ENCODE results near the gene DEPDC5.
A peak's percentile ranks its signal among the peaks of the same experiment; 100 is the strongest.
"Not testable (repeated sequence)": the region's sequence is repeated elsewhere in the genome, so short reads cannot be mapped to it uniquely, and the experiment has no call there.

The DEPDC5 gene

DNA sequence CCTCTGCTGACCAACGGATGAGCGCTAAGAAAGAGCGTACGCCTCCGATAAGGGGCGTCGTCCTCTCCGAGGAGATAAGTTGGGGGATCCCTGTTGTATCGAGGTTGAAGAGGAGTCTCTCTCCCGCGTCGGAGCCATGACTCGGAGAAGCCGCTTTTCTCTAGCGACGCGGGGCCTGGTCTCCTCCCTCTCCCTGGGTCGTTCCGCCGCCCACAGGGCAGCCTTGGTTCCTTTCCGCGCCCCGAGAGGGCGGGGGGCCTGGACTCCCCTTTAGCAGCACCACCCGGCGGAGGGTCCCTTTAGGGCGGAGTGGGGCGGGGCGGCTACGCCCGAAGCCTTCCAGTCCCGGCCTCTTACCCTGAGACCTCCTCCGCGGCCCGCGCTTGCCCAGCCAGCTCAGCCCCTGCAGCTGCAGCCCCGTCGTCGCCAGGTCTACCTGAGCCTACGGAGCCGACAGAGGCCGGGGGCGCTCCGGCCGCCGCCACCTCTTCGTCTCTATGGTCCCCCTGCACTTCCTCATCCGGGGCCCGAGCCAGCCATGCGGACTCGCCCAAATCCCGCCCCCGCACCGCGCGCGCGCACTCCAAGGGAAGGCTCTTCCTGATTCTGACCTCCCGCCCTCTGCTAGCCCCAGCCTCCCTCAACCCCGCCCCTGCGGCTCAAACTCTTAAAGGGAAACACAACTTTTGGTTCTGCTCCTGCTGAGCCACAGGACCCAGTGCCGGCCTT is 4.0 kb upstream of the DEPDC5 start, which contains the start of gene PRR14L:
Gene PRR14L, minus strand, starts transcription at position 497 of the 729 bp plus-strand sequence. CDS start 11,272 bp downstream, outside the sequence.
- peak; percentile 99 for DNase-seq (ENCODE audit: low read depth)

DNA sequence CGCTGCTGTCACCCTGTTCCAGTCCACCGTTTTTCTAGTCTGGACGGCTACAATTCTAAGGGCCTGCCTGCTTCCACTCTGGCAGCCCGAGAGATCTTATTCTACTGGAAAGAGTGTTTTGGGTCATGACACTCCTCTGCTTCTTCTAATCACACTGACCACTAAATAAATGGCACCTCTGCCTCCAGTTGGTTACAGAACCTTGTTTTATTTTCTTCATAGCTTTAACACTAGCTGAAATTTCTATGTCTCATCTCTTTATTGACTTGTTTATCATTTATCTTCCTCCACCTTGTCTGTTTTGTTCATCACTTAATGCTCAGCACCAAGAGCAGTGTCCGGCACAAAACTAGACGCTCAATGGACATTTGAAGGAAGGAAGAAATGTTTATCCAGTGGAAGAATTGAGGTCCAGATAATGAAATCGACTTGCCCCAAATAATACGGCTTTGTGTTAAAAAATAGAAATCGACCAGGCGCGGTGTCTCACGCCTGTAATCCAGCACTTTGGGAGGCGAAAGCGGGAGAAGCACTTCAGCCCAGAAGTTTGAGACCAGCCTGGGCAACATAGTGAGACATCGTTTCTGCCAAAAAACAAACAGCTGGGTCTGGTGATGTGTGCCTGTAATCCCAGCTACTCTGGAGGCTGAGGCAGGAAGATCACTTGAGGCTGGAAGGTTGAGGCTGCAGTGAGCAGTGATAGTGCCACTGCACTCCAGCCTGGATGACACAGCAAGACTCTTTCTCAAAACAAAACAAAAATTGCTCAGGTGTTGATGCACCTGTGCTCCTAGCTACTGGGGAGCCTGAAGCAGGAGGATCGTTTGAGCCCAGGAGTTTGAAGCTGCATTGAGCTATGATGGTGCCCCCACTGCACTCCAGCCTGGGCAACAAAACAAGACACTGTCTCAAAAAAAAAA is 3.2 kb upstream of the DEPDC5 start:
- DNase-seq (ENCODE audit: low read depth): no peak

DNA sequence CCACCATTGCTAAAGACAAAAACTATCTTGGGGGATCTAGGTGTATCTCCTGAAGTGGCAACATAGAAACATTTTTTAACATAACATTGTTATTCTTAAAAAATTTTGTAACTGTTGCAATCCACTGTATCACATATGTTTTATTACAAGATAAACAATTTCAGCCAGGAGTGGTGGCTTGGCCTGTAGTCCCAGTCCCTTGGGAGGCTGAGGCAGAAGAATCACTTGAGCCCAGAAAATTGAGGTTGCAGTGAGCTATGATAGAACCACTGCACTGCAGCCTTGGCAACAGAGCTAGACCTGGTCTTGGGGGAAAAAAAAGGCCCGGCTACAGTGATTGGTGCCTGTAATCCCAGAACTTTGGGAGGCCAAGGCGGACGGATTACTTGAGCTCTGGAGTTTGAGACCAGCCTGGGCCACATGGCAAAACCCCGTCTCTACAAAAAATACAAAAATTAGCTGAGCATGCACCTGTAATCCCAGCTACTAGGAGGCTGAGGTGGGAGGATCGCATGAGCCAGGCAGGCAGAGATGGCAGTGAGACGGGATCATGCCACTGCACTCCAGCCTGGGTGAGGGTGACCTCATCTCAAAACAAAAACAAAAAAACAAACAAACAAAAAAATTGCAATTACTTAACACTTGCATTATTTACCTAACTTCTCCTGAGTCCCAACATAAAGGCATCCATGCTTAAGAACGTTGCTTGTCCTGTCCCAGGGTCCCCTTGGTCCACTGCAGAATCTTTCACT is 1.5 kb upstream of the DEPDC5 start:
- no peak for DNase-seq (ENCODE audit: low read depth)

DNA sequence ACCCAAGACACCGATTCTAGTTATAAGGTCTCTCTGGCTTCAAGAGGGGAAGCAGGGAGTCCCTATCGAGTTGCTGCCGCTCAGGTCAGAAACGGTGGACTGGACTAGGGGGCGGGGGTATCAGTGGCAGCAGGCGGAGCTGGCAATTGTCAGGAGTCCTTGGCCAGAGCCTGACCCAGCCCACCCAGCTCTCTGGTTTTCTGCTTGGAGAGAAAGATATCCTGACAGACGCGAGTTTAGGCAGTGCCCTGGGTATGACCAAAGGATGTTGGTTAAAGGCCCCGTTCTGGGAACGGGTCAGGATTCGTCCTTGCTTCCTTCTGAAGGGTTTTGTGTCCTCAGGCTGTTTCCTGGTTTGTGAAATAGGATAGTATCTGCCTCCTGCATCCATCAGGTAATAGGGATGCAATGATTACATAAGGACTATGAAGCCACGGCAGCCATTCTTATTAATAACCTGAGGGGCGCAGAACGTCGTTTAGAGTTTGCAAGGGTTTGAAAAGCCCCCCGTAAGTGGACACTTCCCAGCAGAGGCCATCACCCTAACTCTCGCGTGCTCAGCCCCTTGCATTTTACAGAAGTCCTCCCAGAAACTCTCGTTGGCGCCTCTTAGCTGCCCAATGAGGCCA is 700 bp upstream of the DEPDC5 start:
- no peak for DNase-seq (ENCODE audit: low read depth)

DNA sequence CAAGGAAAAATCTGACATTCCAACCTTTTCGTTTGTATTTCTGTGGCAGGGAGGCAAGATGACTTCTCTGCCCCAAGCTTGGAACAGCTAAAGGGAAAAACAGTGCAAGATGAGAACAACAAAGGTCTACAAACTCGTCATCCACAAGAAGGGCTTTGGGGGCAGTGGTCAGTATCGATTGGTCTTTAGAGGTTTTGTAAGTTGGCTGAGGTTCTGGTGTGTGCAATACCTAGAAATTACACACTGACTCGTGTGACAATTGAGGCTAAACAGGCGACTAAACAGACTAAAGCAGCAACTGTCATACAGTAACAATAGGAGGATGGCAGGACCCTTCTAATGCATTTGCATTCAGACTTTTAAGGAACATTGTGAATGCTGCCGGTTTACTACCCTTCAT is 994 bp downstream of the DEPDC5 start:
- DNase-seq (ENCODE audit: low read depth): no peak

DNA sequence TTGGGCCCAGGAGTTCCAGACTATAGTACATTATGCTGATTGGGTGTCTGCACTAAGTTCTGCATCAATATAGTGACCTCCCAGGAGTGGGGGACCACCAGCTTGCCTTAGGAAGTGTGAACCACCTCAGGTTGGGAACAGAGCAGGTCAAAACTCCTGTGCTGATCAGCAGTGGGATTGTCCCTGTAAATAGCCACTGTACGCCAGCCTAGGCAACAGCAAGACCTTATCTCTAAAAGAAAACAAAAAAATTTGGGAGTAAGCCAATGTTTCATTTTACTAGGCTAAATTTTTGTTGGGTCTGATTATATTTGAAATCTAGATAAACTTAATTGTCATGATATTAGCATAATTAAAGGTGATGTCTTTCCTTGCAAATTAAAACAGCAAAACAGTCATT is 3.4 kb downstream of the DEPDC5 start:
- no peak for DNase-seq (ENCODE audit: low read depth)

DNA sequence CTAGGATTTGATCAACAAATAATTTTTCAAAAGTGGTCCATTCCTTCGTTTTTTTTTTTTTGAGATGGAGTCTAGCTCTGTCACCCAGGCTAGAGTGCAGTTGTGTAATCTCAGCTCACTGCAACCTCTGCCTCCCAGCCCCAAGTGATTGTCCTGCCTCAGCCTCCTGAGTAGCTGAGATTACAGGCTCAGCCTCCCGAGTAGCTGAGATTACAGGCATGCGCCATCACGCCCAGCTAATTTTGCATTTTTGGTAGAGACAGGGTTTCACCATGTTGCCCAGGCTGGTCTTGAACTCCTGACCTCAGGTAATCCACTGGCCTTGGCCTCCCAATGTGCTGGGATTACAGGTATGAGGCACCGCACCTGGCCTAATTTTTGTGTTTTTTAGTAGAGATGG is 5.0 kb downstream of the DEPDC5 start:
- DNase-seq (ENCODE audit: low read depth): not testable (repeated sequence)

DNA sequence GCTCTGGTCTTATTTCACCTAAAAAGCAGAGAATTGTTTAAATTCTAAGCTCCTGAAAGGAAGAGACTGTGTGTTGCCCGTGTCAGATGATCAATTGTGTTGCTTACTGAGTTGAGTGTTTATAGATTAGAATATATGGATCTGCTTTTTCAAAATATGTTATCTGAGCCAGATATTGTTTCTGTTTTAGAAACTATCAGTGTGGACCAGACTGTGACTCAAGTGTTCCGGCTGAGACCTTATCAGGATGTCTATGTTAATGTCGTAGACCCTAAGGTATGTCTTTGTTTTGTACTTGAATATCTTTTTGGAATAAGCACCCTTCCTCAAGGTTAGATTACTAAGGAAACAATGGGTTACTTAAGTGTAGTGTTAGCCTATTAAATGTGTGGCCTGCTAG is 11.0 kb downstream of the DEPDC5 start:
- no peak for DNase-seq (ENCODE audit: low read depth)

DNA sequence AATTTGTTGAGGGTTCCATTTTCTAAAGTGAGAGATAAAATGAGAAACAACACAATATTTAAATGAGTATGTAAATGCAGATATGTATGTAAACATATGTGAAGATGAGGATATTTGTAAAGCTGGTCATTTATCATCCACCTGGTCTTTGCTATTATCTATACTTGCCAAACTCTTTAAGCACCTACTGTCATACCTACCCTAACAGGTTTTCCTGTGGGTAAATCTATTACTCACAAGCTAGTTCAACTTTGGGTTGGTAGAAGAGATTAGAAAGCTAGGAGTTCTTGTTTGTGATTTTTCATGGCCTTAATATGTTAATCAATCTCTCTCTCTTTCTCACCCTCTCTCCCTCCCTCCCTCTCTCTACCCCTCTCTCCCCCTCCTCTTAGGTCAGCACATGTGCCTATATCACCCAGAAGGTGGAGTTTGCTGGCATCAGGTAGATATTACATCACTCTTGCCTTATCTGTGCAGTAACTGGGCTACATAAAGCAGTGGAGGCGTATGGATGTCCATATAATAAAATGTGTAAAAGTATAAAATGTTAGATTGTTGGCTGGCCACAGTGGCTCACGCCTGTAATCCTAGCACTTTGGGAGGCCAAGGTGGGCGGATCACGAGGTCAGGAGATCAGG is 14.7 kb downstream of the DEPDC5 start:
- no peak for DNase-seq (ENCODE audit: low read depth)

DNA sequence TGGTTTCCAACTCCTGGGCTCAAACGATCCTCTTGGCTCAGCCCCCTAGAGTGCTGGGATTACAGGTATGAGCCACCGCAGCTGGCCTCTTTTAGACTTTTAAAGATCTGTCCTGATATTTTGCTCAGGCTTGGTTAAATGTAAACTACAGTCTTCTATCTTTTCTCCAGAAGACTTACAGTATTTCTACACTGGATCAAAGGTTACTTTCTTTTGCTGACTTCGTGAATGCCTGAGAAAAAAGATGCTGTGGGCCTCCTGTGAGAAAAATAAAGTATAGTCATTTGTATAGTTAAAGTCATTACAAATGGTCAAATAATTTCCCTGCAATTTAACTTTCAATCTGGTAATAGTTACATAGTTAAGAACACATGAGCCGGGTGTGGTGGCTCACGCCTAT is 19.6 kb downstream of the DEPDC5 start:
- DNase-seq (ENCODE audit: low read depth): no peak

DNA sequence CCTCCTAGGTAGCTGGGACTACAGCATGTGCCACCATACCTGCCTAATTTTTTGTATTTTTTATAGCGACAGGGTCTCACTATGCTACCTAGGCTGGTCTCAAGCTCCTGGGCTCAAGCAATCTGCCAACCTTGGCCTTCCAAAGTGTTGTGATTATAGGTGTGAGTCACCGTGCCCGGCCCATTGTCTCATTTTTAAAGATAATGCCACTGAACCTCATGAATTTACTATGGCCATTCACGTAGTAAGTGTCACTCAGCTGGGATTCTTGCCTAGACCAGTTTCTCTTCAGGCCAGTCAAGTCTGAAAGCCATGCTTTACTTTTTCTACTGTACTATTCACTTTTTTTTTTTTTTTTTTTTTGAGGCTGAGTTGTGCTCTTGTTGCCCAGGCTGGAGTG is 22.4 kb downstream of the DEPDC5 start:
- DNase-seq (ENCODE audit: low read depth): no peak

DNA sequence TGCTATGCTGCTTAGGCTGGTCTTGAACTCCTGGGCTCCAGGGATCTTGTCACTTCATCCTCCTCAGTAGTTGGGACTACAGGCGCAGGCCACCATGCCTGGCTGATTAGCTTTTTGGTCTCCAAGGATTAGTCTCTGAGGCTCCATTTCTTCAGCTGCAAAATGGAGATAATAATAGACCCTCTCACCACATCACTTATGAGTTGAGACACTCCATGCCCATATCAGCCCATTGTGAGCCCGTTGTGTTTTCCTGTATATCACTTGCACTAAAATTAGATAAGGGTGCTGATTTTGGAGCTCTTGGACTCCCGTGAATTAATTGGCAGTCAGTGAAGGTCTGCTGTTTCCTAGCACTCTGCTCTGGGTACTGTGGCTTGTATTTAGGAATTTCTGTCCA is 36.0 kb downstream of the DEPDC5 start:
- DNase-seq (ENCODE audit: low read depth): no peak

DNA sequence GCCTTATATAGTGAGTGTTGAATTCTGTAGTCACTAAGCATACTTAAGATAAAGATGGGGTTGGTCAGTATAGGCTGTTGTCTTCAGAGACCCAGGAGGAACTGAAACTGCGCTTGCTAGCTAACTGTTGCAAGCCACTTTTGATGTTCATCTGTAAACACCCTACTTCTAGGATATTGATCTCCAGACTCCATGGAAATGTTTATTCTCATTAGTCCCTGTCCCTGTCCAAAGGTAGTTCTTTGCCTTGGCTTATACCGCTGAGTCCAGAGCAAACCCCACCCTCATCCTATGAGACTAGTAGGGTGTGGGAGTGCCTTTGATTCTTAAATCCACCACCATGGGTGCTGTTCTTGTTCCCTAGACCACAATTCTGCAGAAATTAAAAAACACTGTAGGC is 36.4 kb downstream of the DEPDC5 start:
- no peak for DNase-seq (ENCODE audit: low read depth)

DNA sequence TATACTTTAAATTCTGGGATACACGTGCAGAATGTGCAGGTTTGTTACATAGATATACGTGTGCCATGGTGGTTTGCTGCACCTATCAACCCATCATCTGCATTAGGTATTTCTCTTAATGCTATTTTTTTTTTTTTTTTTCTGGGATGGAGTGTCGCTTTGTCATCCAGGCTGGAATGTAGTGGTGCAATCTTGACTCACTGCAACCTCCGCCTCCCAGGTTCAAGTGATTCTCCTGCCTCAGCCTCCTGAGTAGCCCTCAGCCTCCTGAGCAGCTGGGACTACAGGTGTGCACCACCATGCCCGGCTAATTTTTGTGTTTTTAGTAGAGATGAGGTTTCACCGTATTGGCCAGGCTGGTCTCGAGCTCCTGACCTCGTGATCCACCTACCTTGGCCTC is 45.5 kb downstream of the DEPDC5 start:
- DNase-seq (ENCODE audit: low read depth): not testable (repeated sequence)

DNA sequence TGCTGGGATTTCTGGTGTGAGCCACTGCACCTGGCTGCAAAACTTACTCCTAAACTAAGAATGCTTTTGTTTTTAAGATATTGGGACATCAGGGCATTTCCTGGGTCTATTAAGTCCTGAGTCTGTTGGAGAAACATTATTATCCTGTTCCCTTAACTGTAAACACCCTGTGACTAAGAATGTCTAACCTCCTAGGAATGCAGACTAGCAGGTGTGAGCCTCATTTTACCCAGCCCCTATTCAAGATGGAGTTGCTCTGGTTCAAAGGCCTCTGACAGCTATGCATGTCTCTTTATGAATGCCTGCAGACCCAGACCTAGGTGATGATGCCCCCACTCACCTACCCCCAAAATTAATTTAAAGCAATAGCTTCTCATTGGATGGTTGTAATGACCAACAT is 46.2 kb downstream of the DEPDC5 start:
- no peak for DNase-seq (ENCODE audit: low read depth)

DNA sequence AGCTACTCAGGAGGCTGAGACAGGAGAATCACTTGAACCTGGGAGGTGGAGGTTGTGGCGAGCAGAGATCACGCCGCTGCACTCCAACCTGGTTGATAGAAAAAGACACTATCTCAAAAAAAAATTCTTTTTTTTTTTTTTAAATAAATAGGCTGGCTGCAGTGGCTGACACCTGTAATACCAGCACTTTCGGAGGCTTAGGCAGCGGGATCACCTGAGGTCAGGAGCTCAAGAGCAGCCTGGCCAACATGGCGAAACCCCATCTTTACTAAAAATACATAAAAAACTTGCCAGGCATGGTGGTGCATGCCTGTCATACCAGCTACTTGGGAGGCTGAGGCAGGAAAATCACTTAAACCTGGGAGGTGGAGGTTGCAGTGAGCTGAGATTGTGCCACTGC is 47.0 kb downstream of the DEPDC5 start:
- not testable (repeated sequence) for DNase-seq (ENCODE audit: low read depth)

DNA sequence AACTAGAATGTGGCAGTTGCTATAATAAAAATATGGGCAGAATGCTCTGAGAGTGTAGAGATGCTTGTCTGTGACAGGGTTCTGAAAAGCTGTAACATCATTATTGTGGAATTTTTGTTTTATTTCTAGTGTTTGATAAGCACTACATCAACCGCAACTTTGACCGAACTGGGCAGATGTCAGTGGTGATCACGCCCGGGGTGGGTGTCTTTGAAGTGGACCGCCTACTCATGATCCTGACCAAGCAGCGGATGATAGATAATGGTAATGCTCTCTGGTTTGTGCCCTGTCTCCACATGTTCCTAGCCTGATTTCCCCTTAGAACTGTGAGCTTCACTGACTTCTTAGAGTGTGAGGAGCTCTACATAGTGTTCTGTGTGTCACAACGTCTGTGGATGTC is 48.8 kb downstream of the DEPDC5 start:
- DNase-seq (ENCODE audit: low read depth): no peak

DNA sequence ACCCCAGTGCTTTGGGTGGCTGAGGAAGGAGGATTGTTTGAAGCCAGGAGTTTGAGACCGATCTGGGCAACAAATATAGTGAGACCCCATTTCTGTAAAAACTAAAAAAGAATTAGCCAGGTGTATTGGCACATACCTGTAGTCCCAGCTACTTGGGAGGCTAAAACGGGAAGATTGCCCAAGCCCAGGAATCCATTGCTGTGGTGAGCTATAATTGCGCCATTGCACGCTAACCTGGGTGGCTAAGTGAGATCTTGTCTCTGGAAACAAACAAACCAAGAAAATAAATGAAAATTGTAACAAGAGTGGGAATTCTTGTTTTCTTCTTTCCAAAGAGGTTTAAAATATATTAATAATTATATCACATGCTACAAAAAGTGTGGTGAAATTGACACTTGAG is 52.9 kb downstream of the DEPDC5 start:
- no peak for DNase-seq (ENCODE audit: low read depth)

DNA sequence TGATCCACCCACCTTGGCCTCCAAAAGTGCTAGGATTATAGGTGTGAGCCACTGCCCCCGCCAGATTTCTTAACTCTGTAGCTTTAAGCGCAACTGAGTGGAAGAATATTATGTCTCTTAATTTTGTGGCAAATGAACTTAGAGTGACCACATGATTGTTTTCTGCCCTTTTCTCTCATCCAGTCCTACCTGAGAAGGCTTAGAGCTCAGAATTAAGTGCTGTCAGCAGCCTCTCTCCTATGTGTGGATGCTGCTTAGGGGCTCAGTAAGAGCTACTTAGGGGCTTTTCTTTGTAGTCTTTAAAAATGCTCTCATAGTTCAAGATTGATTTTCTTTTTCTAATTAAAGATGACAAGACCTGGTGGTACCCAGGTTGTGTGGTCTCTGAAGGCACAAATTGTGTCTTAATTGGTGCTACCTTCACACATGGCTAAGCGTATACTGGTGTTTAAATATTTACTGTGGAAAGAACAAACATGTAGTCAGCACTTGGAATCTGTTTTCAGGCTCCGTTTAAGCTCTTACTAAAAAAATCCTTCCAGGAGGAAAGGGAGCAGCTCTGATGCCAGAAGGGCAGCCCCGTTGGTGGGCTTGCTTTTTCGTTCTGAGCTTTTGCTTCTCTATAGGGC is 59.3 kb downstream of the DEPDC5 start:
- no peak for DNase-seq (ENCODE audit: low read depth)

DNA sequence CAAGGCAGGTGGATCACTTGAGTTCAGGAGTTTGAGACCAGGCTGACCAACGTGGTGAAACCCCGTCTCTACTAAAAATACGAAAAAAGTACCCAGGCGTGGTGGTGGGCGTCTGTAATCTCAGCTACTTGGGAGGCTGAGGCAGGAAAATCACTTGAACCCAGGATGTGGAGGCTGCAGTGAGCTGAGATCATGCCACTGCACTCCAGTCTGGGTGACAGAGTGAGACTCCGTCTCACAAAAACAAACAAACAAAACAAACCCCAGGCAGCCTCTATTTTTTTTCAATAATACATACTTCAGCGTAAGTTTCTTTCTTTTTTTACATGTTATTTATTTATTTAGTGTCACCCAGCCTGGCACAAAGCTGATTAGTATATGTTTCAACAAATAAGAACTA is 60.1 kb downstream of the DEPDC5 start:
- not testable (repeated sequence) for DNase-seq (ENCODE audit: low read depth)

DNA sequence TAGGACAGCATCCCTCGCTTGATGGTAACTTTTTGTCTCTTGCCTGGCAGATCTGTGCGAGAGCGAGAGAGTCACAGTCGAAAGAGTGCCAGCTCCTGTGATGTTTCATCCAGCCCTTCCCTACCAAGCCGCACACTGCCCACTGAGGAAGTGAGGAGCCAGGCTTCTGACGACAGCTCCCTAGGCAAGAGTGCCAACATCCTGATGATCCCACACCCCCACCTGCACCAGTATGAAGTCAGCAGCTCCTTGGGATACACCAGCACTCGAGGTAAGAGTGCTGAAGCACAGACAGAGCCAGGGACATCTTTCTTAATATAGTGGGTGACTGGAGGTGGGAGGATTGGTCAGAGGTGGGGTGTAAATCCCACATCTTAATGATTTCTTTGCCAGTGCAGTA is 61.1 kb downstream of the DEPDC5 start:
- DNase-seq (ENCODE audit: low read depth): no peak
